HG03565 (cell line): ENCODE data around the gene USF2.
"Not testable (repeated sequence)": the region's sequence is repeated elsewhere in the genome, so short reads cannot be mapped to it uniquely, and the experiment has no call there.

Source experiments
- ATAC-seq: cut with Tn5 transposase; IDR thresholded peaks from one replicate; pipeline ENCODE4 v1.9.1; 2021; ENCODE audit warnings: mild to moderate bottlenecking, moderate library complexity; ENCODE audit not compliant: unreplicated experiment

The USF2 gene, protein sequence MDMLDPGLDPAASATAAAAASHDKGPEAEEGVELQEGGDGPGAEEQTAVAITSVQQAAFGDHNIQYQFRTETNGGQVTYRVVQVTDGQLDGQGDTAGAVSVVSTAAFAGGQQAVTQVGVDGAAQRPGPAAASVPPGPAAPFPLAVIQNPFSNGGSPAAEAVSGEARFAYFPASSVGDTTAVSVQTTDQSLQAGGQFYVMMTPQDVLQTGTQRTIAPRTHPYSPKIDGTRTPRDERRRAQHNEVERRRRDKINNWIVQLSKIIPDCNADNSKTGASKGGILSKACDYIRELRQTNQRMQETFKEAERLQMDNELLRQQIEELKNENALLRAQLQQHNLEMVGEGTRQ

DNA sequence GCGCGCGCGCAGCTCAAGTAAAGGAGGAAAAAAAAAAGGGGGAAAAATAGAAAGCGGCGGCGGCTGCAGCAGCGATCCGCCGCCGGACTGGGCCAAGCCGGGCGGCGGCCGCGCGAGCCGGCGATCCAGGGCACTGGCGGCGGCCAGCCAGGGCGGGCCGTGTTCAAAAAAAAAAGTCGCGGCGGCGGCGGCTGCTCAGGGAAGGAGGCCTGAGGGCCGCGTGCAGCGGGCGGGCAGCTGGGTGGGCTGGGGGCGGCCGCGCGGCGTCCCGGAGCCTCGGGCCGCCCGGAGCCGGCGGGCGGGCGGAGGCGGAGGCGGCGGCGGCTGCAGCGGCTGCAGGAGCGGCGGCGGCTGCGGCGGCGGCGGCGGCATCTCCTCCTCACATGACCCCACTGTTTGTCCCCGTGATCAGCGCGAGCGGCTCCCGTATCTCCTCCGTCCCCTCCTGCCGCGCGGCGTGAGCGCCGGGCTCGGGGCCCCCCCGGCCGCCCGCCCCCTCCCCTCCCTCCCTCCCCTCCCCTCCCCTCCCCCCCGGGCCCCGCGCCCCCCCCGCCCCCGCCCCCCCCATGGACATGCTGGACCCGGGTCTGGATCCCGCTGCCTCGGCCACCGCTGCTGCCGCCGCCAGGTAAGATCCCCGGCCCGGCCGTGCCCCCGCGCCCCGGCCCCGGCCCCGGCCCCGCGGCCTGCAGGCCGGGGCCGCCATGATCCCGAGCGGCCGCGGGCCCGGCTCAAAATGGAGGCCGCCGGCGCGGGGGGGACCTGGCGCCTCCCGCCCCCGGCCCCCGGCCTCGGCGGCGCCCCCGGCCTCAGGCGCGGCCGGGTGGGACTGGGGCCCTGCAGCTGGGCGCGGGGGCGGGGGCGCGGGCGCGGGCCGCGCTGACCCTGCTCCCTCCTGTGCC lies at the start of gene USF2:
Gene USF2, plus strand, starts transcription at position 427 of the 902 bp plus-strand sequence. Its CDS starts 140 bp downstream, at position 567.
- peak; percentile 18 for ATAC-seq

GRCh38 chr19:35219008-35219407 lies 49.8 kb upstream of the USF2 start:
- no peak for ATAC-seq

GRCh38 chr19:35220315-35220921 lies 48.3 kb upstream of the USF2 start:
- no peak for ATAC-seq

GRCh38 chr19:35220973-35221590 lies 47.7 kb upstream of the USF2 start:
- ATAC-seq, result not testable (repeated sequence)

- ATAC-seq, result no peak
Measured at GRCh38 chr19:35222373-35223015, 46.3 kb upstream of the USF2 start.

GRCh38 chr19:35223084-35223790 lies 45.5 kb upstream of the USF2 start:
- no peak for ATAC-seq

DNA sequence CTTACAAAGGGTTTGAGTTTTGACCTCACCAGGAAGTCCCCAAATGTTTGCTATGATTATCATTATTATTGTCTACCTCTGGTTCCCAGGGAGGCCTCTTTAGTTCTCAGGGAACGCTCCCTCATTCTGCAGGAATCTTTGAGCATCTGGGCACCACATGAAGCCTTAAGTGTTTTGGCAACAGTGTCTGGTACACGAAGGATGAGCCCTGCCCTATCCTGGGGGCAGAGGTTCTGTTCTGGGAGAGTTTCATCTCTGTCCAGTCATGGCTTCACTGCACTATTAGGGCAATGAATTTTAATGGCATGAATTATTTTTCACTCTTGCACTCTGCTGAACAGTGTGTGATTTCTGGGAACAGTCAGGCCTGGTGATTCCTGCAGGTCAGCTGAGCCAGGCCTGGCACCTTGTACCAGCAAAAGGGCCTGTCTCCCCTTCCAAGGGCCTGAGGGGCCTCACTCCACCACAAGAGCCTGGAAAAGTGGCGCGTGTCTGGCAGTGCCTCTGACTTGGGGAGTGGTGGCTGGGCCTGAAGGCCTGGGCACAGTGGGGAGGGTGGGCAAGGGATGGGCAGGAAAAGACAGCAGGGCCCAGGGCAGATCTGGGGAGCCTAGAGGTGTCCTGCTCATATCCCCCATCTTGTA lies 44.8 kb upstream of the USF2 start:
- no peak for ATAC-seq

DNA sequence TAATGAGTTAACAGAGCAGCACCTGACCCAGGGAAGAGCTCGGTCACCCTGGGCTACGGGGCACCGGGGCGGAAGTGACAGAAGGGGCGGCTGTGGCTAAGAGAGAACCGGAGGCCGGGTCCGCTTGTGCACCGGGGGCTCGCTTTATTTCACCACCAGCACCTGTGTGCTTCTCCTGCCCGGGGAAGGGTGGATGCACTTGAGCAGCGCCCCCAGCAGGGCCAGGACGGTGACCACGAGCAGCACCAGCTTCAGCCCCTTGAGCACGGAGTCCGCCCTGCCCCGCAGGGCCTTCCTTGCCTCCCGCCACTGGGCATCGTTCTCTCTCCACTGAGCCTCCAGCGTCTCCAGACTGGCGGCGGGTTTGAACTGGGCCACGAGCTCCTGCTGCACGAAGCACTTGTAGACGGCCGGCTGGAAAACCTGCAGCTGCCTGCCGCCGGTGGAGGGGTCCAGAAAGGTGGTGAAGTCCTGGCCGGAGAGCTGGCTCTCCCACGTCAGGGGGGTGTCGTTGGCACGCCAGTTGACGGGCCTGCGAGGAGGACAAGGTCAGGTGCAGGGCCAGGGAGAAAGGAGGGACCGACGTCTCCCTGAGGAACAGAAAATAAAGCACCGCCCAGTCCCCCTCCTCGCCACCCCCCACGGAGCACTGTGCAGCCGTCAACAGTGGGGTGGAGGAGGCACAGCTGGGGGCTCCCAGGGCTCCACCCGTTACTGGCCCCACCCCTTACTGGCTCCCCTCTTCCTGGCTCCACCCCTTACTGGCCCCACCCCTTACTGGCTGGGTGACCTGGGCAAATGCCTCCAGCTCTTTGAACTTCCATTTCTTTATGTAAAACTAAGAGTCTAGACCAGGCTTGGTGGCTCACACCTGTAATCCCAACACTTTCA lies 43.8 kb upstream of the USF2 start:
- ATAC-seq, result no peak

GRCh38 chr19:35225951-35226350 lies 42.8 kb upstream of the USF2 start:
- no peak for ATAC-seq

DNA sequence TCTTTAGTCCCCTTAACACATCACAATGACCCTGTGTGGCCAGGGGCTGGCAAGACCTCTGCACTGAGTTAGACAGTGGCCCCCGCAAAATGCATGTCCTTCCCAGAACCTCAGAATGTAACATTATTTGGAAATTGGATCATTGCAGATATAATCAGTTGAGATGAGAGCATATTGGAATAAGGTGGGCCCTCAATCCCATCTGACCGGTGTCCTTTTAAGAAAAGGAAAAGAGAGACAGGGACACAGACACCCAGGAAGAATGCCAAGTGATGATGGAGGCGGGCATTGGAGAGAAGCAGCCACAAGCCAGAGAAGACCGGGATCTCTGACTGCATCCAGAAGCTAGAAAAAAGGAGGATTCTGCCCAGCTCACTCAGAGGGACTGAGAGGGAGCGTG lies 42.0 kb upstream of the USF2 start:
- ATAC-seq, result no peak

GRCh38 chr19:35228177-35228930 lies 40.4 kb upstream of the USF2 start, which contains the start of gene FAM187B:
TSS of gene FAM187B (minus strand) at chr19:35228739. CDS start at chr19:35228680, 59 bp downstream.
- ATAC-seq, result no peak

- no peak for ATAC-seq
Measured at GRCh38 chr19:35229601-35230000, 39.2 kb upstream of the USF2 start.

- no peak for ATAC-seq
Measured at GRCh38 chr19:35231956-35232645, 36.7 kb upstream of the USF2 start.

GRCh38 chr19:35232912-35233311 lies 35.9 kb upstream of the USF2 start:
- ATAC-seq, result no peak

DNA sequence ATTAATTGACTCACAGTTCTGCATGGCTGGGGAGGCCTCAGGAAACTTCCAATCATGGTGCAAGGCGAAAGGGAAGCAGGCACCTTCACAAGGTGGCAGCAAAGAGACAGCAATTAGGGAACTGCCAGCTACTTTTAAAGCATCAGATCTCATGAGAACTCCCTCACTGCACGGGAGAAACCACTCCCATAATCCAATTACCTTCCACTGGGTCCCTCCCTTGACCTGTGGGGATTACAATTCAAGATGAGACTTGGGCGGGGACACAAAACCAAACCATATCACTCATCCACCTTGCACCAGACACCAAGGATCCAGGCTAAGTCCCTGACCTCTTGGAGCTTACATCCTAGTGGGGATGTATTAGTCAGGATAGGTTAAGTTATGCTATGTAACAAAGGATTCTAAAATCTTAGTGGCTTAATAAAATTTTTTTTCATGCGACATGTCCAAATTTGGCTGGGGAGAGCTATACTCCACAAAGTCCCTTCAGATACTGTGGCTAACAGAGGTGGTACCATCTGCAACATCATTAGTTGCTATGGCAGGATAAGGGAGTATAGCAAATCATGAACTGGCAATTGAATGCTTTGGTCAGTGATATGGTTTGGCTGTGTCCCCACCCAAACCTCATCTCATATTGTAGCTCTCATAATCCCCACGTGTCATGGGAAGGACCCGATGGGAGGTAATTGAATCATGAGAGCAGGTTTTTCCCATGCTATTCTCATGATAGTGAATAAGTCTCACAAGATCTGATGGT lies 31.9 kb upstream of the USF2 start:
- no peak for ATAC-seq

- not testable (repeated sequence) for ATAC-seq
Measured at GRCh38 chr19:35239597-35239996, 29.2 kb upstream of the USF2 start.
